ENCODE data around the gene ADCY4. TPM values are rescaled to one million over a fixed set of nuclear protein-coding genes. Genes with fewer than 3 reads are reported as not detected.

Gene ADCY4
- total and polyA plus RNA-seq, 10 of the 15 experiments (the other 5 are each of a cell fraction or from before 2014, with no cell fraction given) = 0.05 to 0.87 (median 0.21) TPM; not detected in 1

- Histone ChIP-seq H3K9ac (ENCODE audit: control insufficient read depth, insufficient read depth, low read length) (no peak overlapping the region), H3K27me3 (replicated peaks in 1 of 2; ENCODE audit: control insufficient read depth in 2 of 2, insufficient read depth in 2 of 2, low read length in 1 of 2) (no peaks in the 10 kb centered on the region), H4K20me1 (ENCODE audit: control insufficient read depth, insufficient read depth) (no peaks in the 10 kb centered on the region), H3K27ac (ENCODE audit: control insufficient read depth, insufficient read depth) (no peak overlapping the region), H3K9me3 (replicated peaks; ENCODE audit: control insufficient read depth, insufficient read depth, low read length) (no peaks in the 10 kb centered on the region; the same call in 2 of the 3 replicates), H2AFZ (ENCODE audit: control insufficient read depth, low read depth, low read length) (no peak overlapping the region), H3K36me3 (ENCODE audit: control insufficient read depth in 2 of 2, insufficient read depth in 2 of 2, low read length in 1 of 2) (no peaks in the 10 kb centered on the region), H3K79me2 (ENCODE audit: control insufficient read depth, insufficient read depth, low read length) (no peaks in the 10 kb centered on the region; the same call in 1 of the 2 replicates), H3K4me3 (no peak overlapping the region), H3K4me1 (ENCODE audit: control insufficient read depth, insufficient read depth, low read length) (peaks cover 26% of the 10 kb centered on the region), H3K4me2 (ENCODE audit: control insufficient read depth, insufficient read depth) (no peak overlapping the region)
- intact Hi-C loops (cut with micrococcal nuclease; ENCODE audit: unreplicated experiment) = no loop called here
- 90% methylated on average over 3 of the region's 3 CpGs for whole genome bisulfite sequencing (ENCODE audit: insufficient coverage, insufficient replicate concordance, low lambda C conversion rate, missing lambda C conversion rate)
- ChIA-PET POLR2A (interaction anchor here (1.5 to 2.4 kb wide), 4 partner anchors 8 to 36 kb away, joined by 3 to 12 read pairs (median 4); no protein-coding TSS in a partner anchor), CTCF (interaction anchor here (0.6 to 17.1 kb wide), 6 partner anchors 12 to 149 kb away, joined by 3 to 269 read pairs (median 4); partner anchors contain the start of genes CIDEB, DHRS1, NOP9 and TINF2), SMC1A (ENCODE audit: uncharacterized antibody, unreplicated experiment) (interaction anchor here (0.7 to 11.8 kb wide), 5 partner anchors 14 to 39 kb away, joined by 3 to 115 read pairs (median 3); partner anchors contain the start of genes DHRS1 and NOP9), RAD21 (ENCODE audit: unreplicated experiment) (interaction anchor here (1.1 to 4.7 kb wide), 2 partner anchors 14 to 40 kb away, joined by 4 to 34 read pairs; partner anchors contain the start of gene TINF2)
- no TSS peak for BruUV-seq (replicated peaks)
- DNase-seq (ENCODE audit: low read depth, low spot score) (no peak), ATAC-seq (no peak), FAIRE-seq (no peak)
- no peak for TF ChIP-seq EP300 (IDR thresholded peaks at IDR 0.05; ENCODE audit: borderline replicate concordance in 1 of 2, control insufficient read depth in 1 of 2, low read depth in 2 of 2, low read length in 2 of 2)
- TF ChIP-seq ZNF384 (IDR thresholded peaks at IDR 0.05; ENCODE audit: borderline replicate concordance, low read depth, low read length) = no peak
- TF ChIP-seq, protein P1, sequence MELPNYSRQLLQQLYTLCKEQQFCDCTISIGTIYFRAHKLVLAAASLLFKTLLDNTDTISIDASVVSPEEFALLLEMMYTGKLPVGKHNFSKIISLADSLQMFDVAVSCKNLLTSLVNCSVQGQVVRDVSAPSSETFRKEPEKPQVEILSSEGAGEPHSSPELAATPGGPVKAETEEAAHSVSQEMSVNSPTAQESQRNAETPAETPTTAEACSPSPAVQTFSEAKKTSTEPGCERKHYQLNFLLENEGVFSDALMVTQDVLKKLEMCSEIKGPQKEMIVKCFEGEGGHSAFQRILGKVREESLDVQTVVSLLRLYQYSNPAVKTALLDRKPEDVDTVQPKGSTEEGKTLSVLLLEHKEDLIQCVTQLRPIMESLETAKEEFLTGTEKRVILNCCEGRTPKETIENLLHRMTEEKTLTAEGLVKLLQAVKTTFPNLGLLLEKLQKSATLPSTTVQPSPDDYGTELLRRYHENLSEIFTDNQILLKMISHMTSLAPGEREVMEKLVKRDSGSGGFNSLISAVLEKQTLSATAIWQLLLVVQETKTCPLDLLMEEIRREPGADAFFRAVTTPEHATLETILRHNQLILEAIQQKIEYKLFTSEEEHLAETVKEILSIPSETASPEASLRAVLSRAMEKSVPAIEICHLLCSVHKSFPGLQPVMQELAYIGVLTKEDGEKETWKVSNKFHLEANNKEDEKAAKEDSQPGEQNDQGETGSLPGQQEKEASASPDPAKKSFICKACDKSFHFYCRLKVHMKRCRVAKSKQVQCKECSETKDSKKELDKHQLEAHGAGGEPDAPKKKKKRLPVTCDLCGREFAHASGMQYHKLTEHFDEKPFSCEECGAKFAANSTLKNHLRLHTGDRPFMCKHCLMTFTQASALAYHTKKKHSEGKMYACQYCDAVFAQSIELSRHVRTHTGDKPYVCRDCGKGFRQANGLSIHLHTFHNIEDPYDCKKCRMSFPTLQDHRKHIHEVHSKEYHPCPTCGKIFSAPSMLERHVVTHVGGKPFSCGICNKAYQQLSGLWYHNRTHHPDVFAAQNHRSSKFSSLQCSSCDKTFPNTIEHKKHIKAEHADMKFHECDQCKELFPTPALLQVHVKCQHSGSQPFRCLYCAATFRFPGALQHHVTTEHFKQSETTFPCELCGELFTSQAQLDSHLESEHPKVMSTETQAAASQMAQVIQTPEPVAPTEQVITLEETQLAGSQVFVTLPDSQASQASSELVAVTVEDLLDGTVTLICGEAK (IDR thresholded peaks at IDR 0.05; ENCODE audit: borderline replicate concordance) = no peak
- no peak for TF ChIP-seq ZBED1 (IDR thresholded peaks at IDR 0.05; ENCODE audit: borderline replicate concordance)
- TF ChIP-seq ZZZ3 (IDR thresholded peaks at IDR 0.05; ENCODE audit: control insufficient read depth, insufficient read length, low read depth) = no peak
- TF ChIP-seq RFX5 (IDR thresholded peaks at IDR 0.05; ENCODE audit: low read depth, low read length) = no peak
- no peak for TF ChIP-seq RB1 (IDR thresholded peaks at IDR 0.05; ENCODE audit: borderline replicate concordance)
- TF ChIP-seq POLR2A (IDR thresholded peaks at IDR 0.05; ENCODE audit: low read depth, low read length) = no peak
- TF ChIP-seq GATAD2B (conservative IDR thresholded peaks at IDR 0.05; ENCODE audit: low read depth) = no peak
- in situ Hi-C loops (cut with MboI) = no loop called here
These were observed 52.1 kb downstream of the ADCY4 start for GRCh38 chr14:24282736-24283135.
